ENCODE results near the gene FBXL17.

The FBXL17 gene

GRCh38 chr5:108367679-108368334 lies 14.1 kb downstream of the FBXL17 start:
- TF ChIP-seq POLR2AphosphoS5 (IDR thresholded peaks at IDR 0.05; ENCODE audit: low read depth, low read length) (no peak), FOXP2 (optimal IDR thresholded peaks at IDR 0.05; ENCODE audit: borderline replicate concordance, extremely low read depth, extremely low read length, insufficient read depth) (no peak), TAF1 (IDR thresholded peaks at IDR 0.05; ENCODE audit: borderline replicate concordance, insufficient read depth, low read length) (no peak), SIN3A (IDR thresholded peaks at IDR 0.05; ENCODE audit: borderline replicate concordance, insufficient read depth, low read length) (no peak)
- TF ChIP-seq, protein P1, sequence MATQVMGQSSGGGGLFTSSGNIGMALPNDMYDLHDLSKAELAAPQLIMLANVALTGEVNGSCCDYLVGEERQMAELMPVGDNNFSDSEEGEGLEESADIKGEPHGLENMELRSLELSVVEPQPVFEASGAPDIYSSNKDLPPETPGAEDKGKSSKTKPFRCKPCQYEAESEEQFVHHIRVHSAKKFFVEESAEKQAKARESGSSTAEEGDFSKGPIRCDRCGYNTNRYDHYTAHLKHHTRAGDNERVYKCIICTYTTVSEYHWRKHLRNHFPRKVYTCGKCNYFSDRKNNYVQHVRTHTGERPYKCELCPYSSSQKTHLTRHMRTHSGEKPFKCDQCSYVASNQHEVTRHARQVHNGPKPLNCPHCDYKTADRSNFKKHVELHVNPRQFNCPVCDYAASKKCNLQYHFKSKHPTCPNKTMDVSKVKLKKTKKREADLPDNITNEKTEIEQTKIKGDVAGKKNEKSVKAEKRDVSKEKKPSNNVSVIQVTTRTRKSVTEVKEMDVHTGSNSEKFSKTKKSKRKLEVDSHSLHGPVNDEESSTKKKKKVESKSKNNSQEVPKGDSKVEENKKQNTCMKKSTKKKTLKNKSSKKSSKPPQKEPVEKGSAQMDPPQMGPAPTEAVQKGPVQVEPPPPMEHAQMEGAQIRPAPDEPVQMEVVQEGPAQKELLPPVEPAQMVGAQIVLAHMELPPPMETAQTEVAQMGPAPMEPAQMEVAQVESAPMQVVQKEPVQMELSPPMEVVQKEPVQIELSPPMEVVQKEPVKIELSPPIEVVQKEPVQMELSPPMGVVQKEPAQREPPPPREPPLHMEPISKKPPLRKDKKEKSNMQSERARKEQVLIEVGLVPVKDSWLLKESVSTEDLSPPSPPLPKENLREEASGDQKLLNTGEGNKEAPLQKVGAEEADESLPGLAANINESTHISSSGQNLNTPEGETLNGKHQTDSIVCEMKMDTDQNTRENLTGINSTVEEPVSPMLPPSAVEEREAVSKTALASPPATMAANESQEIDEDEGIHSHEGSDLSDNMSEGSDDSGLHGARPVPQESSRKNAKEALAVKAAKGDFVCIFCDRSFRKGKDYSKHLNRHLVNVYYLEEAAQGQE (IDR thresholded peaks at IDR 0.05; ENCODE audit: insufficient read depth in 1 of 2, low read depth in 2 of 2, low read length in 2 of 2), result no peak

- TF ChIP-seq SIN3A (IDR thresholded peaks at IDR 0.05; ENCODE audit: borderline replicate concordance, insufficient read depth, low read length) (no peak), TAF1 (IDR thresholded peaks at IDR 0.05; ENCODE audit: borderline replicate concordance, insufficient read depth, low read length) (no peak), FOXP2 (optimal IDR thresholded peaks at IDR 0.05; ENCODE audit: borderline replicate concordance, extremely low read depth, extremely low read length, insufficient read depth) (no peak), POLR2AphosphoS5 (IDR thresholded peaks at IDR 0.05; ENCODE audit: low read depth, low read length) (no peak)
- TF ChIP-seq, protein P1 (IDR thresholded peaks at IDR 0.05; ENCODE audit: insufficient read depth in 1 of 2, low read depth in 2 of 2, low read length in 2 of 2), result no peak
These were observed 15.4 kb downstream of the FBXL17 start for GRCh38 chr5:108366500-108366899.

DNA sequence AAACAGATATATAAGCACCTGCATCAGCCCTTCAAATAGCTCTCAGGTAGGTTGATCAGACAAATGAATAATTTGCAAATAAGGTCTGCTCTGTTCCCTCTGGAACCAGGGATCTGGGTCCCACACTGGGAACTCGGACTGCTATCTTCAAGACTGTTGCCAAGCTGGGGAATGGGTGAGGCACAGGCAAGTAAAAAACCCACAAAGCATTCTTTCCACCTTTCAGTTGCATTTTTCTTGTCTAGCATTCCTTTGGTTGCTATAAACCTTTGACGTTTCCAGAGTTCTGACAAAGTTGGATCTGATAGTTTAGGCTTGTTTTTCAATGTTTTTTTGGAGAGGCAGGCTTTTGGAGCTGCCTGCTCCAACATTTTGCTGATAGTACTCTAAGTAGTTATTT lies 20.1 kb downstream of the FBXL17 start:
- no peak for TF ChIP-seq SIN3A (IDR thresholded peaks at IDR 0.05; ENCODE audit: borderline replicate concordance, insufficient read depth, low read length)
- no peak for TF ChIP-seq TAF1 (IDR thresholded peaks at IDR 0.05; ENCODE audit: borderline replicate concordance, insufficient read depth, low read length)

GRCh38 chr5:108361239-108361638 lies 20.7 kb downstream of the FBXL17 start:
- TF ChIP-seq TAF1 (IDR thresholded peaks at IDR 0.05; ENCODE audit: borderline replicate concordance, insufficient read depth, low read length), result no peak
- TF ChIP-seq SIN3A (IDR thresholded peaks at IDR 0.05; ENCODE audit: borderline replicate concordance, insufficient read depth, low read length), result no peak
- TF ChIP-seq, protein P1 (IDR thresholded peaks at IDR 0.05; ENCODE audit: insufficient read depth in 1 of 2, low read depth in 2 of 2, low read length in 2 of 2), result no peak
- no peak for TF ChIP-seq POLR2AphosphoS5 (IDR thresholded peaks at IDR 0.05; ENCODE audit: low read depth, low read length)
- TF ChIP-seq FOXP2 (optimal IDR thresholded peaks at IDR 0.05; ENCODE audit: borderline replicate concordance, extremely low read depth, extremely low read length, insufficient read depth), result no peak

- TF ChIP-seq FOXP2 (optimal IDR thresholded peaks at IDR 0.05; ENCODE audit: borderline replicate concordance, extremely low read depth, extremely low read length, insufficient read depth), result no peak
- no peak for TF ChIP-seq SIN3A (IDR thresholded peaks at IDR 0.05; ENCODE audit: borderline replicate concordance, insufficient read depth, low read length)
- no peak for TF ChIP-seq POLR2AphosphoS5 (IDR thresholded peaks at IDR 0.05; ENCODE audit: low read depth, low read length)
- TF ChIP-seq TAF1 (IDR thresholded peaks at IDR 0.05; ENCODE audit: borderline replicate concordance, insufficient read depth, low read length), result no peak
- TF ChIP-seq, protein P1 (IDR thresholded peaks at IDR 0.05; ENCODE audit: insufficient read depth in 1 of 2, low read depth in 2 of 2, low read length in 2 of 2), result no peak
These were observed 21.6 kb downstream of the FBXL17 start for GRCh38 chr5:108360280-108360679.
